Stimulated activated naive CD8-positive, alpha-beta T cell treated with anti-CD3 and anti-CD28 coated beads, Interleukin-15, Interleukin-2, amounts not matched to agents 100 U/mL and 50 U/mL, for 24 hours (primary cell): ENCODE measurements around the gene EVA1C.
"Not testable (repeated sequence)": the region's sequence is repeated elsewhere in the genome, so short reads cannot be mapped to it uniquely, and the experiment has no call there.

Experiments used
- ATAC-seq: fragments of 150-1000 bp; cut with Tn5 transposase; one replicate; pipeline ENCODE4 v1.10.0; 2021
- DNase-seq: peaks from one replicate; pipeline ENCODE4 v3.0.0; 2021

The EVA1C gene

DNA sequence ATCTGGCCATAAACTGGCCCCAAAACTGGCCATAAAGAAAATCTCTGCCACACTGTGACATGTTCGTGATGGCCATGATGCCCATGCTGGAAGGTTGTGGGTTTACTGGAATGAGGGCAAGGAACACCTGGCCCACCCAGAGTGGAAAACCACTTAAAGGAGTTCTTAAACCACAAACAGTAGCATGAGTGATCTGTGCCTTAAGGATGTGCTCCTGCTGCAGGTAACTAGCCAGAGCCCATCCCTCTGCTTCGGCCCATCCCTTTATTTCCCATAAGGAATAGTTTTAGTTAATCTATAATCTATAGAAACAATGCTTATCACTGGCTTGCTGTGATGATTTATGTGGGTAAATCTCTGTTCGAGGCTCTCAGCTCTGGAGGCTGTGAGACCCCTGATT is 50.1 kb downstream of the EVA1C start:
- not testable (repeated sequence) for DNase-seq, ATAC-seq

DNA sequence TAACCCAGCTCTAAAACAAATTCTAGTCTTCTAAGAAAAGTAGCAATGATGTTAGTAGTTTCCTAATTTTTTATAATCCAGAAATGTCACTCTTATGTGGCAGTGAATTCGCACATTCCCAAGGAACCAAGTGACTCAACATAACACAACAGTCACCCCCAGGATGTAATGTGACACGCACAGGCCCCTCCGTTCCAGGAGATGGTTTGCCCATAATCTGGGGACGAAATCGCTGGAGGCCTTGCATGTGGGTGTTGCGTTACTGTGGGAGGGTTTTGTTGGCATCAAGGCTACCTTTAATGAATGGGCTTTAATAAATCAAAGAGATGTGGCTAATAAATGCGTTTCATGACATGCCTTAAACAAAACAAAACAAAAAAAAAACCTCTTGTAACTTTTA is 50.9 kb downstream of the EVA1C start:
- ATAC-seq (no peak), DNase-seq (no peak)

DNA sequence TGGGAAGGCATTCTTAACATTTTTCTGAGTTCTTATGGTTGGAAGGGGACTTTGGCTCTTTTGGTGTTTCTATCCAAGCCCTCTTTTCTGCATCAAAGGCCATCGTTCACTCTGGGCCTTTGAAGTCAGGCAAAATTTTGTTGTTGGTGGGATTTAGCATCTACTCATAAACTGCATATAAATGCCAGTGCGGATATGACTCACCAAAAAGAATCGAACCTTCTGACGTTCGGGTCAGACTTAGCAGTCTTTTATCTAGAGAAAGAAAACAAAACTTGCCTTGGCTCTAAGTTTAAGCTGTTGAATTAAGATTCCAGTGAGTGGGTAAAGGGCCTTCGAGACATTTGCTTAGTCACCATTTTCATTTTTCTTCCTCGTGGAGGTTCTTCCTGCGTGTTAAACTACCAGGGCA is 51.4 kb downstream of the EVA1C start:
- ATAC-seq (no peak), DNase-seq (no peak)

DNA sequence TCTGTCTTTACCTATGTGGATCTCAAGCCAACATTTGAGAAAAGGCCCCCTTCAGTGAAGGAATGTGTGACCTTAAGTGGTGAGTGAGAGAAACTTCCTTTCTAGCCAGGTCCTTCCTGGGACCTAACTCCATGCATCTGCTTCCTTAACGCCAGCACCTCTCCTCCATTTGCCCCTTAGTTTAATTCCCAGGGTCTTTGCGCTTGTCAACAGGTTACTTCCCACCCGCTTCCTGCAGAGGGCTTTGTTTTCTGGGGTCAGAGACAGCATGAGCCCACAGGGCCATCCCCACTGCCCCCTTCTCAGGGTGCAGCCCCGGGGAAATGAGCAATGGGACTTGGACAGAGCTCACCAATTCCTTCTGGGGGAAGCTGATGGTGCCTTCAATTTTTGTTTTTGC is 54.8 kb downstream of the EVA1C start:
- no peak for DNase-seq
- no peak for ATAC-seq

DNA sequence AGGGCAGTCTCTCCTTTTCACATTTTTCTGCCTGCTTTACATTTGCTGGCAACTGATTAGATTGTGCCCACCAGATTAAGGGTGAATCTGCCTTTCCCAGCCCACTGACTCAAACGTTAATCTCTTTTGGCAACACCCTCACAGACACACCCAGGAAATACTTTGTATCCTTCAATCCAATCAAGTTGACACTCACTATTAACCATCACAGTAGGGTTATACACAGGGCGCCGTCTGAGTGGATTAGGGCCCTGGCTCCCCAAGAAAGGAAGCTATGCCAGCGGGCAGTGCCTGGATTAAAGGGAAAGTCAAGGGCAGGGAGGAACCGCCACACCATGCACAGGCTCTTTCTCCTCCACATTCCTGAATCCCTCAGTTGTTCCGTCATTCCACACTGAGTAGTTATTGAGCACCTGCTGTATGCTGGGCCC is 56.2 kb downstream of the EVA1C start:
- DNase-seq, result no peak
- ATAC-seq, result no peak

DNA sequence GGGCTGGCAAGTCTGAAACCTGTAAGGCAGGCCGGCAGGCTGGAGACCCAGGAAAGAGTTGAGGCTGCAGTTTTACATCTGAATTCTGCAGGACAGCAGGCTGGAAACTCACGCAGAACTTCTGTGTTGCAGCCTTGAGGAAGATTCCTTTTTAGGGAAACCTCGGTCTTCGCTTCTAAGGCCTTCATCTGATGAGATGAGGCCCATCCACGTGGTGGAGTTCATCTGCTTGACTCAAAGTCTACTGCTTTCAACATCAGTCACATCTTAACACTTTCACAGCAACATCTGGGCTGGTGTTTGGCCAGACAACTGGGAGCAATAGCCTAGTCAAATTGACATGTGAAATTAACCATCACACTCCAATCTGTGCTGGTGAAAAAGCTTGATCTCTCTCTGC is 57.1 kb downstream of the EVA1C start:
- no peak for ATAC-seq
- DNase-seq, result no peak

DNA sequence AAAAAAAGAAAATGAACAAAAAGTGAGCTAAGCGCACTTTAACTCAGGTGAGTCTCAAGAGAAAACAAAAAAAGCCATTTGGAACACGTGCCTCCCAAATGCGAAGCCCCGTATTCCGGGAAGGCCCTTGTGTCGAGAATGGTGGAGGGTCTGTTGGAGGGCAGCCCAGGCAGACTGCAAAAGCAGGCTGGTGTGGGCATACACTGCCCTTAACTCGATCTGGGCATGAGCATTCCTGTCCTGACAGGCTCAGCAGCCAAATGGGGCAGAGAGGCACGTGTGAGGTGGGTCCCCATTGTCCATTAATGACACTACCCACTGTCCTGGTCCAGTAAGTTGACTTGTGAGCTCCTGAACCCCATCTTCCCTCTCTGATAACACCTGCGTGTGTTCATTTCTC is 57.7 kb downstream of the EVA1C start:
- DNase-seq (no peak), ATAC-seq (no peak)

DNA sequence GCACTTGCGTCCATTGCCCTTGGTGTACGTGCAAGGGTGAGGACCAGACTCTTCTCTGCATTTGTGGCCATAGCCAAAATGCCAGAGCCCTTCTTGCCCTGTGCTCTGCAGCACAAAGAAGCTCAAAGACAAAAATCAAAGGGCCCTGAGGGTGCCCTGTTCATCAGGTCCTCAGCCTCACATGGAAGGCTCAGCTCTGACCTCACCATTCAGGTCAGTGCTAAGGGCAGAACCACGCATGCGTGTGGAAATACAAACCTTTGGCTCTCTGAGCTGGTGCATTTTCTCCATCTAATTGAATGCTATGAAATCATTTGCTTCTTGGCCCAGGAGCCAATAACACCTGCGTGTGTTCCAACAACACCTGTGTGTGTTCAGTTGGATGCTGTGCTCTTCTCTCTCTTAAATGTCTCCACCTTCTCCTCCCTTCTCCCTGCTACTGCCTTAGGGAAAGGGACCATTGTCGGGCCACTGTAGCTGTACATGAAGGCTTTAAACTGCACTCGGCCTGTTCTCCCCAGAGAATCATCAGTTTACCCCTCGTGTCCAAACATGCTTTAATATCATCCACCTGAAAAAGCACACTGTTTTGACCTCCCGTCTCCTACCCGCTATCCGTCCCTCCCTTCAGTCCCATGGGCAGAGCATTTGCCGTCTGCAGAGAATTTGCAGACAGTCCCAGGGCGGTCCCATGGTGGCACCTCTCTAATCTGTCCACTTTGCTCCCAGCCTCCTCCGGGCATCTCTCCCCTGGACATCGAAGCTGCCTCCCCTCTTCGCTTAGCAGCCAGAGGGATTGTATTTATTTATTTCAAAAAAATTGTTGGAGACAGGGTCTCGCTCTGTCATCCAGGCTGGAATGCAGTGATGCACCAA is 60.6 kb downstream of the EVA1C start:
- no peak for DNase-seq

DNA sequence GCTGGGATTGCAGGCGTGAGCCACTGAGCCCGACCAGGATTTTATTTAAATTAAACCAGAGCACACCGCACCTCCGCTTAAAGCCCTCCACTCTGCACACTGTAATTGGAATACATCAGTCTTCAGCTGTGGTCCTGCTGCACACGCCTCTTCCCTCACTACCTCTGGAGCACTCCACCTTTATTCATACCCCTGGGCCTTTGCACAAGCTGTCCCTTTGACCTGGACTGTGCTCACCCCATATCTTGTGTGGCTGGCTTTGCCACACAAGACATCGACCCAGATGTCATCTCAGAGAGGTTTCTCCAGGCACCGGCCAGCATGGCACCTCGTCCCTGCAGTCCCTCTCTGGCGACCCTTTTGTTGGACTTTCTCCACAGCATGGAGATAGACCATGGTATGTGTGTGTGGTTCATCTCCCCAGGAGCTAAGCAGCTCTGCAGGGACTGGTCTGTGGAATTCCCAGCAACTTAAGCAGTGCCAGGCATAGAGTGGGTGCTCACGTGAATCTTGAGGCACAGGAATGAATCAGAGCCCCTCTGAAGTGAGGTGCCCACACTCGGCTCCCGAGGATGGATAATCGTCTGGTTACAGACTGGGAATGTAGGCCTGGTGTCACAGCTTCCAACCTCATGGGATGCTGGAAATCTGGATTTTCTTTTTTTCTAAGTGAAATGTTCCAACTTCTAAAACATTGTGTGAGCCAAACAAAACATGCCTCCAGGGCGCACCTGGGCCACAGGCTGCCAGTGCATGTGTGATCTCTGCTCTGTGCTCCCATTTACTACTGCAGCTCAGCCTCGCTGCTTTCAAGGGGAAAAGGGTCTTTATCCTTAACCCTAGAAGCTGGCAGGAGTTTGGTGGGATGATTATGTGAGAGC is 61.9 kb downstream of the EVA1C start:
- ATAC-seq, result no peak
- no peak for DNase-seq

More for the DNA sequence above, 60.6 kb downstream of the EVA1C start:
- no peak for ATAC-seq

DNA sequence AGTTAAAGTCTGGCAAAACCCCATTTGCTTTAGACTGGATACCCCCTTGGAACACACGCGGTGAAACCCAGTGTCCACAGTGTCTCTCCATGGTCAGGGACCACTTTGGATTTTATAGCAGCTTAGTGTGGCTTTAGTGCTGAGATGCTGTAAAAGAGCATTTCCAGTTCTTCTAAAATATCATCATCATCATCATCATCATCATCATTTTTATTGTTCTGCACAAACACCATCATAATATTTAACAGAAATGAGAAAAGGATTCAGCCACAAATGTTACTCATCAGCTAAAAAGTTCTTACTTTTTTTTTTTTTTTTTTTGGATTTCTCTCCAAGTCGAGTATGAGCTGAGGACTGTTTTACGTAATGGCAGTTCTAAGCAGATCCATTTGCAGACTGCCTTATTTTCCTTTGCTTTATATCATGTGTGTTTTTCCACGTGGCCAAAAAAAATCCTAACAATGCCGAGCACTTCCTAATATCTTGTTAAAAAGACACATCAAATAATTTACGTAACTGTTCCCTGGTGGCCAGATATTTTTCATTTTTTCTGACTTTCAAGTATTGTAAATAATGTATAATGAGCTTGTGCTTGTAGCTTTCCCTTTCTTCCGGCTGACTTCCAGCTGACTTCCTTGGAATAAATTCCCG is 62.8 kb downstream of the EVA1C start:
- no peak for DNase-seq
- no peak for ATAC-seq

DNA sequence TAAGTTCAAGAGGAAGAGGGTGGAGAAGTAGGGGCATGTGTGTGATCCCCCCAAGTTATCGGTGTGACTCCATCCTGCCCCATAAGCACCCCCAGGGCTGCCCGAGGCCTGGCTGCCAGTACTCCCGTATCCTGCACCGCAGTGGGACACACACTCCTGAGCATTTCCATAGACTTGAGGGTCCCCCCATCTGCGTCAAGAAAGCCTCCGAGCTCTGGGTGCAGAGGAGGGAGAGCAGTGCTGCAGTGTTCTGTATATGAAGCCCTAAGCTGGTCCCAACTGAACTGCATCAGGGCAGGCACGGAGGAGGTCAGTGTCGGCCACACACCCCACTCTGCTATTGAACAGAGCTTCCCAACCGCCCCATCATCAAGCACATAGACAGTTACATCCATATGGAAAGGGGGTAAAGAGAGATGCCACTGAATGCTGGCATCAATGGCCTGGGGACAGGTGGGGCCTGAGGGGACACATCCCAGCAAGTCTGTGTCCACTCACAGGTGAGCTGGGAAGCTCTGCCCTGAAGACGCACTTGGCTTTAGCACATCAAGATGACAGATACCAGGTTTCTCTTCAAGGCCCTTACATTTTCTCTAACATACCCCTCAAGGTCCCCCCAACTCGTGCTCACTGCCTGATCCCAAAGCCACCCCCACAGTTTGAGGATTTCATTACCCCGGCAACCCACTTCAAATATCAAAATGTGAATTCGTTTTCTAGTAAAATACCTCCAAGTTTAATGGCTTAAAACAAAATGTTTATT is 64.3 kb downstream of the EVA1C start:
- DNase-seq (no peak), ATAC-seq (no peak)

DNA sequence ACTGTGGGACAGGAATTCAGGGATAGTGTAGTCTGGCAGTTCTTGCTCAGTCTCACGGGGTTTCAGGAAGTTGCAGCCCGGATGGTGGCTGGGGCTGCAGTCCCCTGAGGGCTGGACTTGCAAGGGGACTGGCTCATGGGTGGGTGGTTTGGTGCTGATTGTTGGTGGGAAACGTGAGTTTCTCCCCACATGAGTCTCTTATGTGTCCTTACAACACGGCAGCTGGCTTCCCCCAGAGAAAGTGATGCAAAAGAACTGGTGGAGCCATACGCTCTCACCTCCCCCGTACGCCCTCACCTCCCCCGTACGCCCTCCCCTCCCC is 64.9 kb downstream of the EVA1C start:
- ATAC-seq (no peak), DNase-seq (no peak)

DNA sequence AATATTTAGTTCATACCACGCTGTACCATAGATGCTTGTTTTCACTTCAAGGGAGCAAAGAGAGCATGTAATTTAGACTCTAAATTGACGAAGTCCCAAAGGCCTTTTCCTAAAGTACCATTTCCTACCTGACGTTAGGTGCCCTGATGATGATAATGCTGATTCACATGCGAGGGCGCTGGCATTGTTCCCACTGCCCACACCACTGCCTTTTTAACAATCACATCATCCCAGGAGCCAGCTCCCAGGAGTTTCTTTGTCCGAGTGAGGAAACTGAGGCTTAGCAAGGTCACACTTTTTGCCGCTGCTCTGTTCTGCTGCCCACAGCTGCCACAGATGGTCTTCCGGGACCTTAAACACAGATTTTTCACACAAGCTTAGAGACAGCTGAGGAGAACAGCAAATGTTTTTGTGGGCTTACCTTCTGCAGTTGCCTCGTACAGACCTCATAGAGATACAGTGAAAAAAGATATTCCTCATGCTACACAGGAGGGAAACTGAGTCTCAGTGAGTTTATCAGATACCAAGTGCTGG is 69.4 kb downstream of the EVA1C start:
- ATAC-seq (no peak), DNase-seq (no peak)

DNA sequence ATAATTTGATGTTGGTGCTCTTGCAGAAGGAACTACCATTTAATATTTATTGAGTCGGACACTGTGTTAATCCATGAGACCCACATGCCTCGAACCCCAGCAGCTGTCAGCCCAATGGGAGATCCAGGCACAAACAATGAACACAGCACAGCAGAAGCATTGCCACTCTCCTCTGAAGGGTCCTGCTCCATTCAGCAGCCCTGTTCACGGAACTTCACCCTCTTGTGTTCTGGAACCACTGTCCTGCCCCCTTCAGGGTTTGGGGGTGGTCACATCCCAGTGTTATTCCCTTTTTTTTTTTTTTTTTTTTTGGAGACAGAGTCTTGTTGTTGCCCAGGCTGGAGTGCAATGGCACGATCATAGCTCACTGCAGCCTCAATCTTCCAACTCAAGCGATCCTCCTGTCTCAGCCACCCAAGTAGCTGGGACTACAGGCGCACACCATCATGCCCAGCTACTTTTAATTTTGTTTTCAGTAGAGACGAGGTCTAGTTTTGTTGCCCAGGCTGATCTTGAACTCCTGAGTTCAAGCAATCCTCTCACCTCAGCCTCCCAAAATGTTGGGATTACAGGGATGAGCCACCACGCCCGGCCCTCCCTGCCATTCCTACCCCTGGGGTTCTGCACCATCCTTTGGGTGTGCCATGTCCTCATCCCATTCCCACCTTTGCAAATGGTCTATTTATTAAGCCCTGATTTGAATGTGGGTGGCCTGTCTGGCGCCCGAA is 70.2 kb downstream of the EVA1C start:
- DNase-seq (no peak), ATAC-seq (no peak)

DNA sequence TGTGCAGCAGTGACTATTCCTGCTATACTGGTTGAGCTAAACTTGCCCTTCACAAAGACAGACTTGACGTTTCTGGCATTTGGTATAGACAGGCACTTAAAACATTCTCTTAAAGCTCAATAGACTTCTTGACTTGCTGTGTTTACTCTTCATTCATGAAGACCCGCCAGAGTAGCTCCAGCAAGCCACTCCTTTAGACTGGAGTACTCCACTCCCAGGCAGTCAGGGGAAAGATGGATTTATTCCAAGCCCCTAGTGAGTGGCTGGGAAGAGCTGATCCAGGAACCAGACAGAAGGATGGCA is 70.7 kb downstream of the EVA1C start:
- ATAC-seq, result no peak
- no peak for DNase-seq

DNA sequence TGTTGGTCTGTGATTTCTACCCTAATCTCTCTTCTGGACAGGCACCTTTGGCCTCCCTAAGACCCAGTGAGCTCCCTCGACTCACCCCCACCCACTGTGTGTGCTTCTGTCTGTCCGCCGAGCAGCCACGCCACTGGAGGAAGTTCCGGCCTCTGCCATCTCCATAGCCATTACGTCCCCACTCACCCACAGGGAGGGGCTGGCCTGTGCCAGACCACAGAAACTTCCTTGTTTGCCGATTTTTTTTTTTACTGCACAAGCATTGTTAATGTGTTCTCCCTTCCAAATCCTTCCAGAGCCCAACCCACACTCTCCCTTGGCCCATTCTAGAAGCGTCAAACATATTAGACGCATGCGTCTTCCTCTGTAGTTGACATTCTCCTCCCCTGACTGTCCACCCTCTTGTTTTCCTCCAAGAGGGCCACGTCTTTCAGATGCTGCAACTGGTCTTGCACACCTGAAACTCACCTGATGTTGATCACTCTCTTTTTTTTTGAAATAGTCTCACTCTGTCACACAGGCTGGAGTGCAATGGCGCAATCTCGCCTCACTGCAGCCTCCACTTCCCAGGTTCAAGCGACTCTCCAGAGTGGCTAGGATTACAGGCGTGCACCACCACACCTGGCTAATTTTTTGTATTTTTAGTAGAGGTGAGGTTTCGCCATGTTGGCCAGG is 72.3 kb downstream of the EVA1C start:
- DNase-seq (no peak), ATAC-seq (no peak)

DNA sequence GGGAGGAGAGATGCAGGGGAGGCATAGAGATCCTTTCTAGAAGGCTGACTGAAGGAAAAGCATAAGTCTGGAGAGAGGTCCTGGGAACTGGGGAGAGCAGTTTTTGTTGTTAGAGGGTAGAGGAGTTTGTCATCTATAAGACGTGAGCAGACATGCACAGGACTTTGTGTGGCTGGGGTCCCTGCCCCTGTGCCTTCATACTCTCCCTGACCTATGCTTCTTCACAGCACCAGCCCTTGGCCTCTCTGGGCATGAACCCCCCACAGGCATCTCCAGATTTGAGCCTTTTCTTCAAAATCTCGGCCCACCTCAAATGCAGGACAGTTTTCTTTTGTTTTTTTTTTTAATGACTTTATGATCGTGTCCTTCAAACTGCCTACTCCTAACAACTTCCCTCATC is 79.9 kb downstream of the EVA1C start:
- DNase-seq (no peak), ATAC-seq (no peak)

DNA sequence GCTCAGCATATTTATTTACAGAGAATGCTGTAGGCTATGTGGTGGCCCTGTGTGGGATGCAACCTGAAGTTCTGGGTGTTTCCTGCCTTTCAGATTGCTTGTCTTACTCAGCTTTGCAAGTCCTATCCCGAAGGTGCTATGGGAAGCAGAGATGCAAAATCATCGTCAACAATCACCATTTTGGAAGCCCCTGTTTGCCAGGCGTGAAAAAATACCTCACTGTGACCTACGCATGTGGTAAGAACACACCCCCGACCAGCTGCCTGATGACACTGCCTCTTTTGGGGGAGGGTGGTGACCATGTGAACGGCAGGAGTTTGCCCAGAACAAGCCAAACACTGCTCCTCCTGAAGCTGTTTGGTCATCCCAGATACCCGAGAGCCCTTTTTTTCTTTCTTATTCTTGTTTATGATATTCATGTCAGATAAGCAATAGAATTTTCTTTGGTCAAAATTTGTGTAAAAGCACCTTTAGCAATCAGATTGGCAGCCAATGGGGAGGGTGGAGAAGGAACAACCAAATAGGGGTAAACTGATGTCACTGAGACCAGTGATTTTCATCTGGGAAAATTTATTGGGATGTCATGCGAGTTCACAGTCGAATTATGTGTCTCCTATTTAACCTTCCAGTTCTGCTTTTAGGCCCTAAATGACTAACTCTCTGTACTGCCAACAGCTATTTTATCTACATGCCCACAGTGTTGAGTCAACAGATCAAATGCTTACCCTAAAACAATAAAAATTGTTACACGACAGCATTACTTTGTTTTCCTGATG is 82.6 kb downstream of the EVA1C start:
- ATAC-seq (no peak), DNase-seq (no peak)

DNA sequence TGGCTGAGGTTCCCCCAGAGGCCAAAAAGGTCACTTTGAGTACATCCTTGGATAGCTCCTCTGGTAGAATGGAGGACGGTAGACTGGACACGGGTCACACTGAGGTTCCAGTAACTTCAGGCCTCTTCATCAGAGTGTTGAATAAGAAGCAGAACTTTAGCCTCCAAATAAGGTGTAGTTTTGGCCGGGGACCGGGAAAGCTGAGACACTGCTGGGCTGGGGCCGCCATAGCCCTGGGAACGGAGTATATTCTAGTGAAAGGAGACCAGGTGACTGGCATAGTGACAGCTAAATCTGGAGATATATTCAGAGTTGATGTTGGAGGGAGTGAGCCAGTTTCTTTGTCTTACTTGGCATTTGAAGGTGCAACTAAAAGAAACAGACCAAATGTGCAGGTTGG is 84.1 kb downstream of the EVA1C start:
- DNase-seq (no peak), ATAC-seq (no peak)
